ENCODE measurements around the gene ARHGAP10.
"Not testable (repeated sequence)": the region's sequence is repeated elsewhere in the genome, so short reads cannot be mapped to it uniquely, and the experiment has no call there.

ARHGAP10 gene

GRCh38 chr4:148069895-148070178, 337.9 kb downstream of the ARHGAP10 start:
- DNase-seq = no peak

- DNase-seq = no peak
Observed at GRCh38 chr4:148071009-148071408, 339.1 kb downstream of the ARHGAP10 start.

- no peak for DNase-seq
Observed at GRCh38 chr4:148072789-148073188, 340.9 kb downstream of the ARHGAP10 start.

- no peak for DNase-seq
Observed at GRCh38 chr4:148073349-148073748, 341.5 kb downstream of the ARHGAP10 start.

GRCh38 chr4:148074462-148074861, 342.6 kb downstream of the ARHGAP10 start:
- no peak for DNase-seq

GRCh38 chr4:148075438-148075837, 343.6 kb downstream of the ARHGAP10 start:
- DNase-seq = no peak

- DNase-seq = no peak
Observed at GRCh38 chr4:148076964-148077363, 345.1 kb downstream of the ARHGAP10 start.

- DNase-seq = no peak
Observed at GRCh38 chr4:148077581-148077980, 345.7 kb downstream of the ARHGAP10 start.

- no peak for DNase-seq
Observed at GRCh38 chr4:148078061-148078460, 346.2 kb downstream of the ARHGAP10 start.

- no peak for DNase-seq
Observed at GRCh38 chr4:148079961-148080360, 348.1 kb downstream of the ARHGAP10 start.

GRCh38 chr4:148081267-148081666, 349.4 kb downstream of the ARHGAP10 start:
- DNase-seq = no peak

GRCh38 chr4:148081745-148082144, 349.9 kb downstream of the ARHGAP10 start:
- DNase-seq = no peak

GRCh38 chr4:148083073-148083472, 351.2 kb downstream of the ARHGAP10 start:
- DNase-seq = not testable (repeated sequence)

GRCh38 chr4:148089624-148090023, 357.7 kb downstream of the ARHGAP10 start:
- DNase-seq = no peak

- no peak for DNase-seq
Observed at GRCh38 chr4:148090029-148090428, 358.1 kb downstream of the ARHGAP10 start.

GRCh38 chr4:148090503-148091476, 358.9 kb downstream of the ARHGAP10 start:
- no peak for DNase-seq

- no peak for DNase-seq
Observed at GRCh38 chr4:148091896-148092295, 360.0 kb downstream of the ARHGAP10 start.

GRCh38 chr4:148092316-148093014, 360.6 kb downstream of the ARHGAP10 start:
- DNase-seq = no peak

- no peak for DNase-seq
Observed at GRCh38 chr4:148093065-148093464, 361.2 kb downstream of the ARHGAP10 start.

GRCh38 chr4:148094149-148094548, 362.3 kb downstream of the ARHGAP10 start:
- no peak for DNase-seq

GRCh38 chr4:148095346-148095923, 363.5 kb downstream of the ARHGAP10 start:
- no peak for DNase-seq

- DNase-seq = no peak
Observed at GRCh38 chr4:148097801-148098200, 365.9 kb downstream of the ARHGAP10 start.

GRCh38 chr4:148101235-148101634, 369.3 kb downstream of the ARHGAP10 start:
- DNase-seq = no peak

GRCh38 chr4:148101790-148102189, 369.9 kb downstream of the ARHGAP10 start:
- DNase-seq = no peak
